Activated CD4-positive, CD25-positive, alpha-beta regulatory T cell treated with anti-CD3 and anti-CD28 coated beads, Interleukin-2, amount 50 U/mL, for 16 hours (primary cell): Measurements from ENCODE around the gene ACIN1.

Experiments used
- DNase-seq: peaks from one replicate; pipeline ENCODE4 v3.0.0-alpha.2; 2020; ENCODE audit warnings: low read depth, low spot score

ACIN1 gene

GRCh38 chr14:23079716-23080115 is 15.2 kb downstream of the ACIN1 start:
- DNase-seq = no peak

DNA sequence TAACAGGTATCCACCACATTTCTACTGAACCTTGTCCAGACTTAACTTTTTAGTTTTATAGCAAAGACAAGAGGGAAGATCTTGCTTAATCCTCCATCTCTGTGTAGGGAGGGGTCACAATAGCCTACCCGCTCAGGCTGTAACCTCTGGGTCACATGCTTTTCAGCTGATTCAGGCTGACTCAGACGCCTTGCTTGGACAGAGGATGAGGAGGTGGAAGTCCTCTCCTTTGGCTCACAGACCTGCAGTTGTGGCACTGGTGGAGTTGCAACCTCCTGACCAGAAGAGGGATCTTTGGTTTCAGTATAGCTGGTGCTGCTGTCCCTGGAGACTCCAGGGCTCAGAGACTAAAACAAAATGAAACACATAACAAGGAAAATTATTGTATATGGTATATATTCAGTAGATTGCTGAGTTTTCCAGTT is 16.2 kb downstream of the ACIN1 start:
- no peak for DNase-seq

GRCh38 chr14:23077962-23078361 is 17.0 kb downstream of the ACIN1 start:
- no peak for DNase-seq

DNA sequence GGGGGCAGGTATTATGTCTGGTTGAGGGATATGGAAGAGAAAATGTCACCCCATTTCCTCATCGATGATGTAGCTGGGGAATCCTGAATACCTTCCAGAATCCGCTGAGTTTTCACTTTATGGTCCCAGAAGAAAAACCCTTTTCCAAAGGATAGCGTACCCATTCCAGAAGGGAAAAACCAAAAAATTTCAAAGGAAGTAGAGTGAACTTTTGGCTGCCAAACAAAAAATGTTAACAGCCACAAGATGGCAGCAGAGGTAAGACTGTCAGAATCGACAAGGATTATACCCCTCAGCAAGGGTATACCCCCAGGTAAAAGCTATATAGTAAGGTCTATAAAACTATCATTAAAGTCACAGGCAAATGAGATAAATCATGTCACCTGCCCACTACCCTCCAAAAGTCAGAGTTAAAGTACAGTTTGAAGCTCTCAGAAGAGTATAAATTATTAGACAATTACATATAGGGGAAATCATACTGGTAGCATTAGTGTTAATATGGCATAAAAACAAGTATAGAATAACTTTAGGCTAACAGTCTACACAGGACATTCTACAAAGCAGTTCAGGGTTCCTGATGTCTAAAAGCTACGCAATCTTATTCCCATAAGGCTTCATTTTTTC is 18.0 kb downstream of the ACIN1 start:
- DNase-seq = no peak

GRCh38 chr14:23074906-23075305 is 20.0 kb downstream of the ACIN1 start:
- no peak for DNase-seq

DNA sequence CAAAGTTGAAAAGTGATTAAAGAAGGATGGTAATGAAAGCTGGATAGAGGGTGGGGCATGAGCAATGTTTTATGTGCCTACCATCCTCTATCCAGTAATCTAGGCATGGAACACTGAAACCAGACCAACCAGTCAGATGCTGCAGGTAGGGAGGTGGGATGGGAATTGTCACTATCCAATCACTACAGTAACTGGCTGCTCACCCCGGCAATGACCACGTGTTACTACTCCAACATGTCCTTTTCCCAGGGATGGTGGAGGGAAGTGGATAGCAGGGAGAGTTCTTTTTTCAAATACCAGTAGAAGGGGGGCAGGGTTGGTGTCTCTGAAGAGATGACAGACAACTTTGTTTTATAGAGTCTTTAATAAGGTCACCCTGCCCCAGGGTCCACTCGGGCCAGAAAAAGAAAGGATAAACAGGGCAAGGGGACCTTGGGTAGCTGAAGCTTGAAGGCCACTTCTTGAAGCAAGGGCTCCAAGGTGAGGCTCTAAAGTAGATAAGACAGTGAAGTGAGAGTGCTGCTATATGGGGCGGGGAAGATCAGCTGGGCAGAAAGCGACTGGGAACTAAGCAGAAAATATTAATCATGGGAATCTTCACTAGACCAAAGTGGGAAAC is 22.9 kb downstream of the ACIN1 start:
- DNase-seq = no peak

DNA sequence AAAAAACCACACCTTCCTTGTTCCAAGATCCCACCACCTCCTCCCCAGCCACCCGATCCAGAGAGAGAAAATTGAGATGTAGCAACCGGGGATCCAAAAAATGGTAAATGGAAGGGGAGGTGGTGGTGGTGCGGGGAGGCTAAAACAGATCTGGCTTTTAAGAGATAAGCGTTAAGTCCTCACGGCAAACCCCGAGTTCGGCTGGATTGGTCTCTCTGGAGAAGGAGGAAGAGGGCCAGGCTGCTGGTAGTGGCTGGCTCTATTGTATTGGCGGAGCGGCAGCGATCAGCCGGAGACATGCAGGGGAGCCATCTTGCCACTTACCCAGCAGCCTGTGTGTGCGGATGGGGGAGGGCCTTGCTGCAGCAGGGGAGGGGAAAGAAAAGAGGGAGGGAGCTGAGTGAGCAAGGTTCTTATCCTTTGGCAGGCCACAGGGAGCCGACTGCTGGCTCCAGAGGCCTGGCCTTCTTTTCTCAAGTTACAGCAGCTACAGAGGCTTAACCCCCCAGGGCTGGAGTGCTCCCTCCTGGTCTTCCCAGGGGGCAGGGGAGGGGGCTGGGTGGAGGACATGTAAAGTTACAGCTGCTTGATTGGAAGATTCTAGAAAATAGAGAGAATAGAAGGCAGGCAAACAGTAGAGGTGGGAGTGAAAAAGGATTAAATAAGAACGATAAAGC is 23.6 kb downstream of the ACIN1 start:
- peak; percentile 54 for DNase-seq

GRCh38 chr14:23070262-23071129 is 24.4 kb downstream of the ACIN1 start:
- no peak for DNase-seq

DNA sequence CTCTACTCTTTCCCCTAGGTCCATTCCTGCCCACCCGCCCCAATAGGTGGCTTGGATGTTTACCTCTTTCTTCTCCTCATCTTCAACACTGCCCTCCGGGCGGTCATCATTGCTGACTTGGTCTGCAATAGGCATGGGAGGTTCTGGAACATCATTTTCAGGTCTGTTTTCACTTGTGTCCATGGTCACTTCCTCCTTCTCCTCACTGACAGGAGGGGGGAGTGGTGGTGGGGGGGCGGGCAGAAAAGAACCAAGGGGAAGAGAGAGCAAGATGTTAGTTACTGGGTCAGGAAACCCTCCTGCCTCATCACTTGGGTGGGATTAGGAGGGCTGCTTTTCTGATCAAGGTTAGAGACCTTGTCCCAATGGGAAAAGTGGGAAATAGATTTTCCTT is 25.5 kb downstream of the ACIN1 start:
- no peak for DNase-seq

- DNase-seq = peak; percentile 60
Observed at GRCh38 chr14:23068789-23069412, 26.0 kb downstream of the ACIN1 start.

DNA sequence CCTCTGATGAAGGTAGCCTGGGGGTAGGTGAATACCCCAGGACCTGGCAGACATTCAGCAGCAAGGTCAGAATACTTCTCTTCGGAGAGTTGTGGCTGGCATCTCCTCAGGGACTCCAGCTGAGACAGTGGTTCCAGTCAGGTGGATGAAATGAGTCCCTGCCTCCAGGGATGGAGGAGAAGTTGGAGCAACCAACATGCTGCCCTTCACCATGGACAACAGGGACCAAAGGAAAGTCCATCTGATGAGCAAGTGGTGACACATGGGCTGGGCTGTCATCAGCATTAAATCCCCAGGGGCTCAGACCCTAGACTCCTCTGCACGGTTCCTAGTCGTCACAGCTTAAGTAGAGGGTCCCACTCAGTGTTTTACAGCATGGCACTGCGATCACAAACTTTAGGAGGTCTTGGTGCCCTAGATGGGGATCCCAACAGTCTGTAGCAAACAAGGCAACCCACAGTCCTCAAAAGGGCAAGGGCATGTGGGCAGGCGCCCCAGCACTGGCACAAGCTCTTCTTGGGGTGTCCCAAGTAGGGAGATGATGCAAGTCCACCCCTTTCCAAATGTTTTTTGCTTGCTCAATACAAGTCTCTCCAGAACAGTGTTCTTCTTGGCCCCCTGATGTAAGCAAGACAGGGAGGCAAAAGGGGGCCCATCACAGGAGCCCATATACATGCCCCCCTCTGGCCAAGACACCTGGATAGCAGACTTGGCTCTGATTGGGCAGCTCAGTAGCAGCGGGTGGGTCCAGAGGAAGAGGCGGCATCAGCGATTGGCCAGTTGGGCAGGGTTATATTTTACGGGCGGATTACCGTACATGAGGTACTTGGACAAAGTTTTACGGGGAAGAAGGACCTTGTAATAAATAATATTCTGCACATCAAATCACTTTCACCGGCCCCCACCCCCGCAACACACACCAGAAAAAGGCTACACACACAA is 26.8 kb downstream of the ACIN1 start:
- no peak for DNase-seq

DNA sequence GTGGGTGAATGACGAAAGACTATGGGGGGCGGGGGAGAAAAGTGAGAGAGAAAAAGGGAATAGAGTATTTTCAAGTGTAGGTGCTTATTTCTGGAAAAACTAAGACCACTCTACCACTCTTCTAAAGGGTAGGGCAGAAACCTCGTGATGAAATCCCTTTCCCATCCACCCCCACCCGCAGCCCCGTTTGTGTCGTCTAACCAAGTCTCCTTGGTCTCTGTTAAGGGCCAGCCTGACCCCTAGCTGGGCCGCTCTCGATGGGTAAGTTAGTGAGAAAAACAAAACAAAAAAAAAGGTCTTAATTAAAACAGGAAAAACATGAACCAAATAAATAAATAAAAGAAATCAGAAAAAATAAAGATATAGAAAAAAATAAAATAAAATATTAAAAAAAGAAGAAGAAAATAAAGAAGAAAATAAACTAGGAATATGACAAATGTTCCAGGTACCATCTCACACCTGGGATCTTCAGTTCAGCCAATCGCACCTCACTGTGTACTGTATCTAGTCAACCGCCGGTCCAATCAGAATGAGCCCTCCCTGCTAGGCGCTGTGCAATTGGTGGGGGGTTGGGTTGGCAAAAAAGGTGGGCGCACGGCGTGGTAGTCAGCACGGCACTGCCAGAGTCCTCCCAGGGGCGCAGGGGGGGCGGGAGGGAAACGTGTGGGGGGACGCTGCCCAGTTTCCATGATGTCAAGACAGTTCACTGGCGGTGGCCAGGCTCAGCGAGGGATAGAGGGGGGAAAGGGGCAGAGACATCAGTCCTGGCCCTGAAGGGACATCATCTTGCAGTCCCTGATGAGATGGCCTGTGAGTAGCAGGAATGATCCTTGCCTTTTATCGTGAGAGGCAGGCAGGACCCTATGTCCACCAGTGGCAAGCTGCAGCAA is 27.8 kb downstream of the ACIN1 start:
- no peak for DNase-seq

DNA sequence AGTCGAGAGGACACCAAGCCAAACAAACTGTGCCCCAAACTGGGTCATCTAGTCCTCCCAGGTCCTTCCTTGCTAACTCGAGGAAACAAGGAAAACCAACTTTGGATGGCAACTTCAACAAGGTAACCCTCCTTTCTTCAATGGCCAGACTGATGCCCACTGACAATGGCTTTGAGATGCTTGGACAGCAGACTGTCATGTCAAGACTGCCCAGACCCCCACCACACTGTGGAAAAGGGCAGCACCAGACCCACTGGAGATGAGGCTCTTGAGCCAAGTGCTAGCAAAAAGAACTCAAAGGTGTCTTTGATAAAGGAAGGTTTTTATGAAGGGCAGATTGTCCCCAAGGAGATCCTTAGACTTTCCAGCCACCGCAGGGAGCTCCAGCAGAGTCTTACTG is 28.6 kb downstream of the ACIN1 start:
- DNase-seq = no peak

GRCh38 chr14:23063601-23064000 is 31.3 kb downstream of the ACIN1 start:
- no peak for DNase-seq

DNA sequence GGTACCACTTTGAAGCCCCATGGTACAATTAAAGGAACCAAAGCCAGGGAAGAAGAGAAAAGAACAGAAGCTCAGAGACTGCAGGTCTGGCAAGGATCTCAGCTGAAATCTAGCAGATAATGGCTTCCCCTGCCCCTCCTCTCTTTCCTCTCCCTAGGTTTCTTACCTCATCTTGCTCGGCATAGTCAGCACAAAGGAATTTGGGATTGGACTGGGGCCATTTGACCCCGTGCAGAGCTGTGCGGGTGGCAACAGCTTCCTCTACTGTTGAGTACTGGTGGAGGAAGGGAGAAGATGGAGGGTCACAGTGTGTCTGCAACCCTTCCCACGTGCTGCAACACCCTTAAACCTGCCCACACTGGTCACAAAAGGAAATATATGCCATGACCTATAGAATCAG is 32.9 kb downstream of the ACIN1 start:
- no peak for DNase-seq

- no peak for DNase-seq
Observed at GRCh38 chr14:23060536-23061260, 34.2 kb downstream of the ACIN1 start.

- no peak for DNase-seq
Observed at GRCh38 chr14:23058654-23059504, 36.1 kb downstream of the ACIN1 start.
